ENCODE data around the gene CTNNB1.

- TF ChIP-seq, protein P1, sequence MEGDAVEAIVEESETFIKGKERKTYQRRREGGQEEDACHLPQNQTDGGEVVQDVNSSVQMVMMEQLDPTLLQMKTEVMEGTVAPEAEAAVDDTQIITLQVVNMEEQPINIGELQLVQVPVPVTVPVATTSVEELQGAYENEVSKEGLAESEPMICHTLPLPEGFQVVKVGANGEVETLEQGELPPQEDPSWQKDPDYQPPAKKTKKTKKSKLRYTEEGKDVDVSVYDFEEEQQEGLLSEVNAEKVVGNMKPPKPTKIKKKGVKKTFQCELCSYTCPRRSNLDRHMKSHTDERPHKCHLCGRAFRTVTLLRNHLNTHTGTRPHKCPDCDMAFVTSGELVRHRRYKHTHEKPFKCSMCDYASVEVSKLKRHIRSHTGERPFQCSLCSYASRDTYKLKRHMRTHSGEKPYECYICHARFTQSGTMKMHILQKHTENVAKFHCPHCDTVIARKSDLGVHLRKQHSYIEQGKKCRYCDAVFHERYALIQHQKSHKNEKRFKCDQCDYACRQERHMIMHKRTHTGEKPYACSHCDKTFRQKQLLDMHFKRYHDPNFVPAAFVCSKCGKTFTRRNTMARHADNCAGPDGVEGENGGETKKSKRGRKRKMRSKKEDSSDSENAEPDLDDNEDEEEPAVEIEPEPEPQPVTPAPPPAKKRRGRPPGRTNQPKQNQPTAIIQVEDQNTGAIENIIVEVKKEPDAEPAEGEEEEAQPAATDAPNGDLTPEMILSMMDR (conservative IDR thresholded peaks at IDR 0.05; ENCODE audit: low read depth in 2 of 2): no peak
- TF ChIP-seq CREB1 (CRISPR knock-in tag; IDR thresholded peaks at IDR 0.05; ENCODE audit: low read depth) (no peak), EZH2phosphoT487 (IDR thresholded peaks at IDR 0.05; ENCODE audit: unreplicated experiment) (no peak), JUNB (IDR thresholded peaks at IDR 0.05; ENCODE audit: unreplicated experiment) (no peak), POLR2AphosphoS5 (IDR thresholded peaks at IDR 0.05; ENCODE audit: low read depth) (no peak)
- TF ChIP-seq, protein P2, sequence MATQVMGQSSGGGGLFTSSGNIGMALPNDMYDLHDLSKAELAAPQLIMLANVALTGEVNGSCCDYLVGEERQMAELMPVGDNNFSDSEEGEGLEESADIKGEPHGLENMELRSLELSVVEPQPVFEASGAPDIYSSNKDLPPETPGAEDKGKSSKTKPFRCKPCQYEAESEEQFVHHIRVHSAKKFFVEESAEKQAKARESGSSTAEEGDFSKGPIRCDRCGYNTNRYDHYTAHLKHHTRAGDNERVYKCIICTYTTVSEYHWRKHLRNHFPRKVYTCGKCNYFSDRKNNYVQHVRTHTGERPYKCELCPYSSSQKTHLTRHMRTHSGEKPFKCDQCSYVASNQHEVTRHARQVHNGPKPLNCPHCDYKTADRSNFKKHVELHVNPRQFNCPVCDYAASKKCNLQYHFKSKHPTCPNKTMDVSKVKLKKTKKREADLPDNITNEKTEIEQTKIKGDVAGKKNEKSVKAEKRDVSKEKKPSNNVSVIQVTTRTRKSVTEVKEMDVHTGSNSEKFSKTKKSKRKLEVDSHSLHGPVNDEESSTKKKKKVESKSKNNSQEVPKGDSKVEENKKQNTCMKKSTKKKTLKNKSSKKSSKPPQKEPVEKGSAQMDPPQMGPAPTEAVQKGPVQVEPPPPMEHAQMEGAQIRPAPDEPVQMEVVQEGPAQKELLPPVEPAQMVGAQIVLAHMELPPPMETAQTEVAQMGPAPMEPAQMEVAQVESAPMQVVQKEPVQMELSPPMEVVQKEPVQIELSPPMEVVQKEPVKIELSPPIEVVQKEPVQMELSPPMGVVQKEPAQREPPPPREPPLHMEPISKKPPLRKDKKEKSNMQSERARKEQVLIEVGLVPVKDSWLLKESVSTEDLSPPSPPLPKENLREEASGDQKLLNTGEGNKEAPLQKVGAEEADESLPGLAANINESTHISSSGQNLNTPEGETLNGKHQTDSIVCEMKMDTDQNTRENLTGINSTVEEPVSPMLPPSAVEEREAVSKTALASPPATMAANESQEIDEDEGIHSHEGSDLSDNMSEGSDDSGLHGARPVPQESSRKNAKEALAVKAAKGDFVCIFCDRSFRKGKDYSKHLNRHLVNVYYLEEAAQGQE (IDR thresholded peaks at IDR 0.05; ENCODE audit: unreplicated experiment): no peak
Observed at GRCh38 chr3:41251593-41251992, 52.3 kb downstream of the CTNNB1 start.
